ENCODE data around the gene HSPA1L. TPM values are rescaled to one million over a fixed set of nuclear protein-coding genes. Genes with fewer than 3 reads are reported as not detected.

Gene HSPA1L
- total and polyA plus RNA-seq, 4 donors = 0.27 to 0.79 (median 0.47) TPM

DNA sequence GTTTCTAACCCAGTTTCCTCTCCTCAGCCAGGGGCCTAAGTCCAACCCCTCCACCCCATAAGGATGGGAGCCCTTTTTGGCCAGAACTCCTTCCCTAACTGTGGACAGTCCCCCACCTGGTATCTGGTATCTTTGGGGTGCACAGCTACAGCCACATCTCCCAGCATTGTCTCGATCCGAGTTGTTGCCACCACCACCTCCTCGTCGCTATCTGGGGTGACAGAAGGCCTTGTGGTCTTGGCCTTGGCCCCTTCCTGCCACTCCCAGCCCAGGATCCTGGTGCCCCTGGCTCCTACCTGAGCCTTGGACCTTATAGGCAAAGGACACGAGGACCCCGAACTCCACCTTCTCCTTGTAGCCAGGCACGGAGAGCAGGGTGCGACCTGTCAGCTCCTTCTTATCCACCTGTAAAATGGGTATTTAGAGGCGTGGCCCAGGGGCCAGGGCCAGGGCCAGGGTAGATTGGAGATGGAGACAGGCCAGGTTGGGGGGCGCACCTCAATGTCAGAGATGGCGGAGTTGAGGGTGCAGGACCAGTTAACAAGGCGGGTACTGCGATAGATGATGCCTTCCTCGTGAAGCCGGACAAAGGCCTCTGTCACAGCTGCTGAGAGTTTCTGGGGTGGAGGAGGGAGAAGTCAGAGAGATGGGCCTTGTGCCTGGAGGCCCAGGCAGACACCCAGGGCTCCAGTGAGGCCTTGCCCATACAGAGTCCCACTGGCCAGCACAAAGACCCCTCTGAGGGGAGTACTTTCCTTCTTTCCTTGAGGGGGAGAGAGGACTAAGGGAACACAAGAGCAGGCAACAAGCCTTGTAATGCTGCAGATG is 30.8 kb downstream of the HSPA1L start (continued):
- TF ChIP-seq ZBTB33 (IDR thresholded peaks at IDR 0.05) (no peak), NR2F2 (IDR thresholded peaks at IDR 0.05) (no peak)
- TF ChIP-seq, protein P1, sequence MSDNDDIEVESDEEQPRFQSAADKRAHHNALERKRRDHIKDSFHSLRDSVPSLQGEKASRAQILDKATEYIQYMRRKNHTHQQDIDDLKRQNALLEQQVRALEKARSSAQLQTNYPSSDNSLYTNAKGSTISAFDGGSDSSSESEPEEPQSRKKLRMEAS (IDR thresholded peaks at IDR 0.05) = no peak

DNA sequence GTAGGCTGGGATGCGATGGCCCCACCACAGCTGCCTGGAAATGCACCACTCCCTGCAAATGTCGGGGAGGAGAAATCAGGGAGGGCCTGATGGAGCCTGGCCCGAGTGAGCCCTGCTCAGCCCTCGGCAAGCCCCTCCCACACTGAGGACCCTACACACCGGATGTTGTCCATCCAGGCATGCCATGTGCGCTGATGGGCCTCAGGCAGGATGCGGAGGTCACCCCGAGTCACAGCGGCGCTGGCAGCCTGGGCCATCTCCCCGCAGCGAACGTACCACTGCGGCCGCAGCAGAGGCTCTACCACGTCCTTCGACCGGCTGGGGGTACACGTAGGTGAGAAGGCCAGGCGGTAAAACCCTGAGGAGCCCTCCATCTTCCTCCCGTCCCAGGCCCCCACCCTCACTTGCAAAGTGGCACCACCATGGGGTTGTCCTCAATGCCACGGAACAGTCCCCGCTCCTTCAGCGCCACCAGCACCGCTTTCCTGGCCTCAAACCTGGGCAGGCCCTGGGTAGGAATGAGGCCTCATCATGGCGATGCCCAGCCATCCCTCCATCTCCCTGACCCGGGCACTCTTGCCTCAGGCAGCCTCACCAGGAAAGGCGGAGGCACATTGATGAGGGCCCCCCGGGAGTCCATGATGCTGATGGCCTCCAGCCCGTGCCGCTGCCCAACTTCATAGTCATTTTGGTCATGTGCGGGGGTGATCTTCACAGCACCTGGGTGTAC is 32.8 kb downstream of the HSPA1L start:
- Histone ChIP-seq H3K4me3 (ENCODE audit: low read depth in 1 of 3, low read length in 3 of 3) (no peak overlapping the region), H3K36me3 (ENCODE audit: control insufficient read depth in 4 of 4, insufficient read depth in 3 of 4, low read depth in 1 of 4, low read length in 3 of 4) (peaks cover 14 to 53% (median 17%) of the 10 kb centered on the region in 4 donors), H3K9ac (ENCODE audit: low read depth in 1 of 2, low read length in 2 of 2) (no peak overlapping the region), H3K27me3 (ENCODE audit: control insufficient read depth in 4 of 4, insufficient read depth in 4 of 4, low read length in 3 of 4) (no peaks in the 10 kb centered on the region), H3K9me3 (ENCODE audit: control insufficient read depth in 4 of 4, low read length in 3 of 4) (no peaks in the 10 kb centered on the region), H3K27ac (ENCODE audit: low read depth in 1 of 2, low read length in 2 of 2) (no peak overlapping the region), H3K4me1 (ENCODE audit: control insufficient read depth in 4 of 4, insufficient read depth in 4 of 4, low read length in 3 of 4) (peaks cover 0 to 15% (median 9%) of the 10 kb centered on the region in 4 donors)
- no peak for TF ChIP-seq YY1 (IDR thresholded peaks at IDR 0.05)
- TF ChIP-seq FOXA1 (IDR thresholded peaks at IDR 0.05) = no peak
- no peak for TF ChIP-seq NR2F2 (IDR thresholded peaks at IDR 0.05)
- no peak for TF ChIP-seq HNF4G (IDR thresholded peaks at IDR 0.05)
- no peak for TF ChIP-seq JUND (IDR thresholded peaks at IDR 0.05)
- no peak for TF ChIP-seq HNF4A (conservative IDR thresholded peaks at IDR 0.05)
- no peak for TF ChIP-seq RXRA (IDR thresholded peaks at IDR 0.05)
- no peak for TF ChIP-seq ATF3 (IDR thresholded peaks at IDR 0.05)
- TF ChIP-seq EGR1 (IDR thresholded peaks at IDR 0.05; ENCODE audit: low read depth in 2 of 2) = no peak
- TF ChIP-seq SP1 (IDR thresholded peaks at IDR 0.05) = no peak
- TF ChIP-seq ZBTB33 (IDR thresholded peaks at IDR 0.05) = no peak
- TF ChIP-seq GABPA (IDR thresholded peaks at IDR 0.05 in 1 of 2, conservative IDR thresholded peaks at IDR 0.05 in 1 of 2) = no peak
- TF ChIP-seq, protein P1 (IDR thresholded peaks at IDR 0.05) = no peak
- no peak for TF ChIP-seq CTCF (IDR thresholded peaks at IDR 0.05; ENCODE audit: low read depth, low read length, missing input control)
- 92% methylated on average over 32 of the region's 32 CpGs for WGBS
- no peak for DNase-seq (ENCODE audit: low spot score)
